ENCODE data around the gene NCAPH2.
"Not testable (repeated sequence)": the region's sequence is repeated elsewhere in the genome, so short reads cannot be mapped to it uniquely, and the experiment has no call there.

The NCAPH2 gene

DNA sequence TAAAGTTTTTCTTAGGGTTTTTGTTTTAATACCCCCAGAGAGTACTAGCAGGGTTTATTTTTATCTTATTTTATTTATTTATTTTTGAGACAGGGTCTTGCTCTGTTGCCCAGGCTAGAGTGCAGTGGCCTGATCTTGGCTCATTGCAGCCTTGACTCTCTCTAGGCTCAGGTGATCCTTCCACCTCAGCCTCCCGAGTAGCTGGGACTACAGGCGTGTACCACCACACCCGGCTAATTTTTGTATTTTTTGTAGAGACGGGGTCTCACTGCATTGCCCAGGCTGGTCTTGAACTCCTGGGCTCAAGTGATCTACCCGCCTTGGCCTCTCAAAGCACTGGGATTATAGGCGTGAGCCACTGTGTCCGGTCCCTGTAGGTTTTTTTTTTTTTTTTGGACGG, 12.2 kb downstream of the NCAPH2 start:
- DNase-seq = not testable (repeated sequence)

DNA sequence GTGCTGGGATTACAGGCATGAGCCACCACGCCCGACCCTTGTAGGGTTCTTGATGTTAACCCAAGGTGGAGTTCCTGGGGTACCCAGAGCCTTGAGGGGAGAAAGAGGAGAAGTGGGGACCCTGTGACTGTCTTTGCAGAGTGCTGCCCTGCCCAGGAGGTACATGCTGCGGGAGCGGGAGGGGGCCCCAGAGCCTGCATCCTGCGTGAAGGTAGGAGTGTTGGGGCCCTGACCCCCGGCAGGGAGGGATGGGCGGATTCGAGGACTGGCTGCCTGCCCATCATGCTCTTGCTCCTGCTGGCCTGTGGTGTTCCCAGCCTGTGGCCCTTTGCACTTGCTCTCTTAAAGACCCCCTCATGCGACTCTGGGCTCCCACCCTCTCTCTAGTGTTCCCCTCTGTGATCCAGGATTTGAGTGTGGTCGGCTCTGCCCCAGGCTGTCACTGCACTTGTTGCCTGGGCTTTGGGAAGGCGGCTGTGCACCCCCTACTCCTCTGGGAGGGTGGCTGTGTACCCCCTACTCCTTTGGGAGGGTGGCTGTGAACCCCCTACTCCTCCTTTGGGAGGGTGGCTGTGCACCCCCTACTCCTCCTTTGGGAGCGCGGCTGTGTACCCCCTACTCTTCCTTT, 12.9 kb downstream of the NCAPH2 start:
- DNase-seq = no peak

DNA sequence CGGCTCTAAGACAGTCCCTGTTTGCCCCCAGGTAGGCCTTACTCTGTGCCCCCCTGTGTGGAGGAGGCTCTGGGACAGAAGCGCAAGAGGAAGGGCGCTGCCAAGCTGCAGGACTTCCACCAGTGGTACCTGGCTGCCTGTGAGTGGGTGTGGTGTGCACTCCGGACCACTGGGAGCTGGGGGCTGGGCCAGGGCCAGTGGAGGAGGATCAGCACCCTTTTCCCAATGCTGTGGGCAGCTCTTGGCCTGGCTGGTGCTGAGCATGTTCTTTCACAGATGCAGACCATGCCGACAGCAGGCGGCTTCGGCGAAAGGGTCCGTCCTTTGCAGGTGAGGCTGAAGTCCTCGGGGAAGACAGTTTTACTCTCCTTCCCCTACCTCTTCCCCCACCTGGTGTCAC, 13.7 kb downstream of the NCAPH2 start:
- no peak for DNase-seq

DNA sequence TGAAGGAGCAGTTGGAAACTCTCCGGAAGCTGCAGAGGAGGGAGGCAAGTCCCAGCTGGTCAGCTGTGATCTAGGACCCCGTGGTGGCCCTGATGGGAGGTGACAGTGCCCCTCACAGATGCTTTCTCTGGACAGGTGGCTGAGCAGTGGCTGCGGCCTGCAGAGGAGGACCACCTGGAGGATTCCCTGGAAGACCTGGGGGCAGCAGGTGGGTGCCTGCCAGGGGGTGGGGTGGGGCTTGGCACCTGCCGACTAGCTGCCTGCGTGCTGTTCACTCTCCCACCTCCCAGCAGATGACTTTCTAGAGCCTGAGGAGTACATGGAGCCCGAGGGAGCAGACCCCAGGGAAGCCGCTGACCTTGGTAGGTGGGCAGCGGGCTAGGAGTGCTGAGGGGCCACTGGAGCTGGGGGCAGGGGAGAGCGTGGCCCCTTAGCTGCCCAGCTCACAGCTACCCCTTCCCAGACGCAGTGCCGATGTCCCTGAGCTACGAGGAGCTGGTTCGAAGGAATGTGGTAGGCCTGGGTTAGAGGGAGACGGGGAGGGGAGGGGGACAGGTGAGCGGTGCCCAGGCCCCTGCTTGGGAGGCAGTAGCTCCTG, 14.3 kb downstream of the NCAPH2 start:
- DNase-seq = no peak

DNA sequence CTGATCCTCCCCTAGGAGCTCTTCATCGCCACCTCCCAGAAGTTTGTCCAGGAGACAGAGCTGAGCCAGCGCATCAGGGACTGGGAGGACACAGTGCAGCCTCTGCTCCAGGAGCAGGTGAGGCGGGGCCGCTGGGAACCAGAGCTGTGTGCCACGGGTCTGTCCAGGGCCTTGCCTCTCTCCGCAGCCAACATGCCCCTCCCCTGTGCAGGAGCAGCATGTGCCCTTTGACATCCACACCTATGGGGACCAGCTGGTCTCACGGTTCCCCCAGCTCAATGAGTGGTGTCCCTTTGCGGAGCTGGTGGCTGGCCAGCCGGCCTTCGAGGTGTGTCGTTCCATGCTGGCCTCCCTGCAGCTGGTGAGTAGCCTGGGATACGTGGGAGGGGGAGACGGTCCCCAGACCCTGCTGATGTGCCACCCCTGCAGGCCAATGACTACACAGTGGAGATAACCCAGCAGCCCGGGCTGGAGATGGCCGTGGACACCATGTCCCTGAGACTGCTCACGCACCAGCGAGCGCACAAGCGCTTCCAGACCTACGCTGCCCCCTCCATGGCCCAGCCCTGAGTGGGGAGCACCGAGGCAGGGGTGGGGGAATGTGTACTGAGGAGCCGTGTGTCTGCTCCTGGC, 14.9 kb downstream of the NCAPH2 start:
- DNase-seq = no peak

DNA sequence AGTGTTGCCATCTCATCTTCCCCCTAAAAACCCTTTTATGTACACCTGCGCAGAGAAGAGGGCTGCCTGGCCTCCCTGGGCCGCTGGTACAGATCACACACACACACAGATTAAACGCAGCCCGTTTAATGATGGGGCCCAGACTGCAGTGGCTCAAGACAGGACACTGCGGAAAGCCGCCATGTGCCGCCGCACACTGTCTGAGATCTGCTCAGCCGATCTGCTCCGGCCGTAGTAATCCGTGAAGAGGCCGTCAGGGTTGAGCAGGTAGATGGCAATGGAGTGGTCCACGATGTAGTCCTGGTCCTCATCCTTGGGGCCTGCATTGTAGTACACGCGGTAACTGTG, 15.4 kb downstream of the NCAPH2 start:
- no peak for DNase-seq

DNA sequence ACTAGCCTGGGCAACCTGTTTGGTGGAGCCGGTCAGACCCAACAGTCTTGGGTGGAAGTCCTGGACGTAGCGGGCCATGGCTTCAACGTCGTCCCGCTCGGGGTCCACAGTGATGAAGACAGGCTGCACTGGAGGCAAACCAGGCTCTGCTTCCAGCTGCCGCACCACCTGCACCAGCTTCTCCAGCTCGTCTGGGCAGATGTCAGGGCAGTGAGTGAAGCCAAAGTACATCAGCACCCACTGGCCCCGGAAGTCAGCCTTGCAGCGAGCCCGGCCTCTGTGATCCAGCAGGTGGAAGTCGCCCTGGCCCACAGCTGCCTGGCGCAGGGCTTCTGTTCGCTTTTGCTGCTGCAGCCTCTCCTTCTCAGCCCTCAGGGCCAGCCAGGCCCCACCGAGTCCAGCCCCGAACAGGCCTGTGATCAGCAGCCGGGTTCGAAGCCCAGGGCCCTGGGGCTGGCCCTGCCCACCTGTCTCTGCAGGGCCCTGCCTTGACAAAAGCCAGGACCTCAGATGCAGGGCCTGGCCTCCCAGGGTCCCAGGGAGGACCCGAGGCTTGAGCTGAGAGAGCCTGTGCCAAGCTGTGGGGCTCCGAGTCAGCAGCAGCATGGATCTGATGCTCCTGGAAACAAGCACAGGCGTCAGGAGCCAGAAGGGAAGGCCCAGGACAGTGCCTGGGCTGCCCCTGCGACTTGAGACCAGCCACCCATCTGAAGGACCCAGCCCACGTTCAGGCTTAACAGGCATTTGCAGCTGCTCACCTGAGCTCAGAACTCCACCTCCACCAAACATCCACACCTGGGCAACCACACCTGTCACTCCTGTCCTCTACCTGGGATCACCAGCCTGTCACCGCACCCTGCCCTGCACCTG, 16.0 kb downstream of the NCAPH2 start:
- DNase-seq = no peak

DNA sequence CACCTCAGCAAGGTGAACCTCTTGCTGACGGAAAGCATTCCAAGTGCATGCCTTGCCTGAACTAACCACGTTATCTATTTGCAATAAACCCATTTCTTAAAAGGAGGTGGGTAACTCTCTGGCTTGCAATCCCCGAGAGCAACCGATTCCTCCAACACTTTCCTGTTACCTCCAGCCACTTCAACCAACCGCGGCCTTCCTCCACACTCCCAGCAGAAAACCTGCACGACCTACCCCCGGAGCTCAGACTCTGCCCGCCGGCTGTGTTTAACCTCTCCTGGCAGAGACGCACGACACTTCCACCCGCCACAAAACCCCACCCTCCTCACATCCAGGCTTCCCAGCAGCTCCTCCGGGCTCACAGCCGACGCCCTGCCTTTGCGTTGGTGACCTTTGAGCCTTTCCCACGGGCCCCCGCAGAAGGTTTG, 16.7 kb downstream of the NCAPH2 start:
- DNase-seq = no peak

DNA sequence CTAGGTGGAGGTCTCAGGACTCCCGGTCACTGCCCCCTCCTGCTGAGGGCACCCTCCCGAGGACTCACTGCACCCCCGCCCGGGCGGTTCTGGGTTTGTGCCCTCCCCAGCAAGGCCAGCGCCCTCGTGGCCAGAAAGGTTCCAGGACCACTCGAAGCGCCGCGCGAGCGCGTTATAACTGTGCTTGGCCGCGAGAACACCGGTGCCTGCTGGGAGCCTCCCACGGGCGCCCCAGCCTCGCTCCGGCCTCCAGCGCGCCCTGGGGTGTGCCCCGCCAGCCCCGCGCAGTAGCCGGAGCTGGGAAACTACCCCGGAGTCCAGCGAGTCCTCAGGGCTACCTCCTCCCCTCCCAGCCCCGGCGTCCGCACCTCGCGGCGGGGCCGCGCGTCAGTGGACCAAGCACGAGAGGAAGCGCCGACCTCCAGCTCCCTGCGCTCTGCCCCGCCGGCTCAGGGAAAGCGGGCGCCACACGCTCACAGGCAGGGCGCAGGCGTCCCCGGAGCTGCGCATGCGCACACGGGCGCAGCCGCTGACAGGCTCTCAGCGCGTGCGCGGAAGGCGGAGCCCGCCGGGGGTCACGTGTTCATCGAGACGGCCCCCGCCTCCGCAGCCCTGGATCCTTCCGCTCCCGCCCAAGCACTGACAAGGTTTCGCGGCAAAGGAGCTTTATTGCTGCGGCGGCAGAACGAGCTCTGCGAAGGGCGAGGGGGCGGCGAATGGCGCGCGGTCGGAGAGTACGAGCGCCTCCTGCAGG, 17.3 kb downstream of the NCAPH2 start, which contains the start of gene SCO2:
Gene SCO2 (minus strand): TSS at position 495 of the 754 bp plus-strand sequence. CDS start 1,187 bp downstream, outside the sequence.
- DNase-seq = peak; percentile 98

DNA sequence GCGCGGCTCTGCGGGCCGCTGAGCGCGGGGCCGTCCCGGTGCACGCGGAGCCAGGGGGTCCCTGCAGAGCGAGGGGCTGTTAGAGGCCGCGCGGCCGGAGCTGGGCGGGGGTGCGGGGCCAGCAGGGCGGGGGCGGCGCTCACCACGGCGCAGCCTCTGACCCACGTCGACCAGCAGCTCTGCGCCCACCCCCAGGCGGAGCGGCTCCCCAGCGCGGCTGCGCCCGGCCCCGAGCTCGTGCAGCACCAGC, 17.8 kb downstream of the NCAPH2 start:
- no peak for DNase-seq

DNA sequence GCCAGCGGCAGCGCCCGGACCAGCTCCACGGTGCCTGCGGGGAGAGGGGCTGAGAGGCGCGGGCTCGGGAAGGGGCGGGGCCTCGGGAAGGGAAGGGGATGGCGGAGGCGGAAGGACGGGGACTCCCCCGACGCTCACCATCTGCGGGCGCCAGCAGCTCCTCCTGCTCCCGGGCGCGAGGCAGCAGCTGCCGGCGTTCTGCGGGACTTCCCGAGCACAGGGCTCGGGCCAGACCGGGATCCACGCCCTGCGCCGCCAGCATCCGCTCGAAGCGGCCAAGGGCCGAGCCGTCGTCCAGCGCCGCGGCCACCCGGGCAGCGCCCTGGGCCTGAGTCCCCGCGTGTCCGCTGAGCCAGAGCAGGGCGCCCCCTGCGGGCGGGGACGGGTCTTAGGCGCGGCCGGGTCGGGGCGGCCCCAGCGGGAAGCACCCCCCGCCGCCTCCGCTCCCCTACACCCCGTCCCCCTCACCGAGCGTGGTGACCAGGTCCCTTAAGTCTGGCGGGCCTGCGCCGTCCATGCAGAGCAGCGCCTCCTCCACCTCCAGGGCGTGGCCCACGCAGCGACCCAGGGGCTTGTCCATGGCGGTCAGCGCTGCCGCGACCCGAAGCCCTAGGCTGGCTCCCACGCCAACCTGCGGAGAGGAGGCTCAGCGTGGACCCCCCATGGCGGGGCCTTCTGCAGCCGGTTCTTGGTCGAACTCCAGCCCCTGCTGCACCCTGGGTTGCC, 18.2 kb downstream of the NCAPH2 start:
- peak; percentile 90 for DNase-seq

DNA sequence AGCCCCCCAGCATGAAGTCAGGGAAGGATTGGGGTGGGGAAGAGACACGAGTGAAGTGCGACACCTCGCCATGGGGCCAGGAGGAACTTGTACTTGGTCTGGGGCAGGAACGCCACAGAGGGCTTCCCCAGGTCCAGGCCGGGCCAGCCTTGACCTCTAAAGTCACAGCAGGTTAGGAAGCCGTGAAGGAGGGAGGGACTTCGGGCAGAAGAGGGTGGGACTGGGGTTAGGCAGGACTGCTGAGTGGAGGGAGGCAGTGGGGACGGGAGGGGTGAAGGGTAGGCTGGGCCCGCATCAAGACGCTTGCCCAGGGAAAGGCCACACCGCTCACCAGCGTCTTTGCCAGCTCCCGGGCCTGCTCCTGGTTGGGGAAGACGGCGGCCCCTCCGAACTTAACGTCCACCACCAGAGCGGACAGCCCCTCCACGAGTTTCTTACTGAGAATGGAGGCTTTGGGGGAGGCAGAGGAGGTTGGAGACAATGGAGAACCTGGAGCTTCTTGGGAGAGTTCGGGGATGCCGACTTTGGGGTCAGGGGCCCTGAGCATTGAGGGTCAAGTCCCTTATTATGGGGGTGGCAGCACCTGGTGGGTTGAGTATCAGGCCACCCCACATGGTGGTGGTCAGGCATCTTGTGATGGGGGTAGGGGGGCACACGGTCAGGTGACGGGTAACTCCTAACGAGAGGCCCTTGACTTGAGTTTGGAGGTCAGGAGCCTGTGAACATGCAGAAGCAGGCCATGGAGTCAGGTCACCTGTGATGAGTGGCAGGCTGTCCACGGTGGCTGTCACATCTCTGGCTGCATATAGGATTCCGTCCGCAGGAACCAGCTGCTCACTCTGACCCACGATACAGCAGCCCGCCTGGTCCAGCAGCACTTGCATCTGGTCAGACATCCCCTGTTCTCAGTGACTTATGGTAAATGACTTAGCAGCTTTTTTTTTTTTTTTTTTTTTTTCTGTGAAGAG, 19.1 kb downstream of the NCAPH2 start:
- peak; percentile 45 for DNase-seq

DNA sequence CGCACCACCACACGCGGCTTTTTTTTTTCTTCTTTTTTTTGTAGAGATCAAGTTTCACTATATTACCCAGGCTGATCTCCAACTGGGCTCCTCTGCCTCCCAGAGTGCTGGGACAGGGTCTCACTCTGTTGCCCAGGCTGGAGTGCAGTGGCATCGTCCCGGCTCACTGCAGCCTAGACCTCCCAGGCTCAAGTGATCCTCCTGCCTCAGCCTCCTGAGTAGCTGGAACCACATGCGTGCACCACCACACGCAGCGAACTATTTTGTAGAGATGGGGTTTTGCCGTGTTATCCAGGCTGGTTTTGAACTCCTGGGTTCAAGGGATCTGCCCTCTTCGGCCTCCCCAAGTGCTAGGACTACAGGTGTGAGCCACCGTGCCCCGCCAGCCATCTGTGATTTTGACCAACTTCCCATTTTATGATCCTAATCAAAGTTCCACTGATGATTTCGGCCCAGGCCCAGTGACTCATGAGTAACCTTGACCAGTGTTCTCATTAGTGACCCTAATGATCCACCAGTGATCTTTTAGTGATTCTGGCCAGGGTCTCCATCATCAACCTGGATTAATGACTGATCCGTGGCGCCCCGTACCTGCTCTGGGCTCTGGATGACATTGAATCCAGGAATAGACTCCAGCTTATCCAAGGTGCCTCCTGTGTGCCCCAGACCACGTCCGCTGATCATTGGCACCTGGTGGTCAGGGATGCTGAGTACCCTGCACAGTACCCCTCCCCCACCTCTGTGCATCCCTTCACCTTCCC, 20.1 kb downstream of the NCAPH2 start:
- DNase-seq = no peak

DNA sequence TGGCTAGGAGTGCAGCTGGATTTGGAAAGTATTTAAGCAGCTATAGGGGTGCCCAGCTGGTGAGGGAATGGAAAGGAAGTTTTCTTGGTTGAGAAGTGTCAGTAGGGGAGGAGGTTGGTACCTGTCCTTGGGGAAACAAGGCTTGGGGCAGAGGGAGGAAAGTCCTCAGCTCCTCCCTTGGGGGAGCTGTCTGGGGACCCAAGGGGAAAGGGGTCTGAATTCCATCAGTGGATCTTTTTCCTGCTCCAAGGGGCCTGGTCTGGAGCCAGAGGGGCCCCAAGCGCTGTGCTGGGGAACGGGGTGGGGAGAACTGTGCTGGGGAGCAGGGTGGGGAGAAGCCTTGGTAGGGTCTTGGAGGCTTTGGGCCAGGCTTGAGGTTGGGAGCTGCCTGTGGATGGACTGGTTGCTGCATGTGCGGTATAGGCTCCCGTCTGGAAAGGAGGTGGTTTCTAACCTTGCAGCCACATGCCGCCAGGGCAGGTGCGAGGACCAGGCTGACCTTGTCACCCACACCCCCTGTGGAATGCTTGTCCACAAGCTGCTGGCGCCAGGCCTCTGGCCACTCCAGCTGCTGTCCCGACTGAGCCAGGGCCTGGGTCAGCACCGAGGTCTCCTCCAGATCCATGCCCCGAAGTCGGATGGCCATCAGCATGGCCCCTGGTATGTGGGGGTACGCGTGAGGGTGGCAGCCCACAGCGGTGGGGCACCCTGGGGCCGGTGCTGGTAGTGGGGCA, 20.8 kb downstream of the NCAPH2 start:
- DNase-seq = no peak

DNA sequence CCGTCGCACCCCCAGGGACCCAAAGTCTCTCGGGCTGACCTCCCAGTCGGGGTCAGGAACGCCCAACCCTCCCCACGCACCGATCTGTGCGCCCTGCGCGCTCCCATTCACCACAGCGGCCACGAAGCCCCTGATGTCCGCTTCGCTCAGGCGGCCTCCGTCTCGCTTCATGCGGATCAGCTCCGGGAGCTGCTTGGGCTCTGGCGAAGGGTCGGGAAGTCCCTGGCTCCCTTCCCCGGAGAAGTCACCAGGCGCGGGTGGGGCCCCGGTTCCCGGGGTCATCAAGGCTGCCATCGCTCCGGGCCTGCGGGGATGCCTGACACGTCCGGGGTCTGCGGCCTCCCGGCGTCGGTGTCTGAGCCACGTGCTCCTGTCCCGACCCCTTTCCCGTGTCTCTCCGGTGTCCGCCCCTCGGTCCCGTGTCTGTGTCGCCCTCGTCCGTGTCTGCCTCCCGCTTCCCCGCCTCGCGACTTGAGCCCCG, 21.4 kb downstream of the NCAPH2 start:
- no peak for DNase-seq

DNA sequence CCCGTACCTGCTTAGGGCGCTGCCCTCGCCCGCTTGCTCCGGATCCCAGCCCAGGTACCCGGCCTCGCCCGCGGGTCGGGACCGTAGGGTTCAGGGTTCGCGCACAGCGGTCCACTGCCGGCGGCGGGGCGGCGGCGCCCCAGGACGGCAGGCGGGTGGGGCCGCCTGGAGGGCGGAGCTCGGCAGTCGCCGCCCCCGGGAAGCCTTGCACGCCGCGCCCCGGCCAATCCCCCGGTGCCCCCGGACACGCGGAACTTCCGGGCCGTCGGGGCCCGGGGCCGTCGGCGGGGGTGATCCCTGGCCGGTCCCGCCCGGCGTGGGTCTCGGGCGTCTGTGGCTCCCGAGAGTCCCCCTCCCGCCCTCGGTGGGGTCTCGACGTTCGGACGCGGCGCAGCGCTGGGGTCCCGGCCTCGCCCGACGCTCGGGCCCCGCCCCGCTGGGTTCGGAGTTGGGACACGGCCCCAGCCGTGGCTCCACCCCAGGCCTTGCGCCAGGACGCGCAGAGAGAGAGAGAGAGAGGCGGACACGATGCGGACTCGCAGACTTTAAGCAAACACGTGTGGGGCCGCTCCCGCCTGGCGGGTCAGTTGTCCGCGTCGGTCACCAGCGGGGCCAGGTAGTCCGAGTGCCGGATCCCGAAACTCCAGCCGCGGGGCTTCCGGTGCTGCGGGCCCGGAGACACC, 22.0 kb downstream of the NCAPH2 start, which contains the start of gene TYMP:
Gene TYMP (minus strand): TSS at position 116 of the 683 bp plus-strand sequence. CDS start 303 bp downstream, outside the sequence.
- DNase-seq = peak; percentile 75

DNA sequence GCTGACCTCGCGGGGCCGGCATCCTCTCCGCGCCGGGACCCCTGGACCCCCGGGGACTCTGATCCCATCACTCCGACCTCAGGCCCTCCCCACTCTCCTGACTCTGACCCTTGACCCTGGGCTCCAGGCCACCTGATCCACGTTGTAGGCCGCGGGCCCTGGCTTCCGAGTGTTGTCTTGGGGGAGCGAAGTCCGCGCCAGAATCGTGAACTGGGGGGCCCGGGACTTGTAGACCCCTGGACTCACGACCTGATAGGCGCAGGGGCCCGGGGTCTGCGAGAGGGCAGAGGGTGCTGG, 22.5 kb downstream of the NCAPH2 start:
- DNase-seq = no peak

DNA sequence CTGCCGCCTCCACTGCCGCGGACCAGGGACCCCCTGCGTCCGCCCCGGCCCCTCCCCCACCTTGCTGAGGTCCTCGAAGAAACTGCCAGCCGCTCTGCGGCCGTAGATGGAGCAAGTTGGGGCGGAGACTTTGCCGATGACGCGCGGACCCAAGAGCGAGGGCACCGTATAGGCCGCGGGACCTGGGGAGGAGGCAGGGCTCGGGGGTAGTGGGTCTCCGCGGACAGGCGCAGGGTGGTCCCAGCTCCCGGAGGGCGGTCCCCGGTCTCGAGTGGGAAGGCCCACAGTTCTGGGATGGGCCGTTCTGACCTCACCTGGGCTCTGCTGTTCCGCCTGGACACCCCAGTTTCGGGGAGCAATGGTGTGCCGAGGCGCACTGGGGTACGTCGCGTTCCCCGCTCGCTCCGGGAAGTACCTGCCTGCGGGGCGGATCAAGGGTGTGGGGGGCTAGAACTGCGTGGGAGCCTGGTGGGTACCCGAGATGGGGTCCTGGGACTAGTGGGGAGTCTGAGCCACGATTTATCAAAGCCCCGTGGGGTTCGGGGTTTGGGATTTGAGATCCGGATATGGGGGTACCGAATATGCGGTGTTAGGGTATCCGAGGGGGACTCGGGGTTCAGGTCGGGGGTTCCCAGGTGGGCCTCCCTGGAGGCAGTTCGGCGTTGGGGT, 23.0 kb downstream of the NCAPH2 start:
- DNase-seq = peak; percentile 80
